GM12891 (cell line): ENCODE data around the gene SEMA4C.

Experiments used
- PAX5 ChIP-seq: IDR thresholded peaks from 2 replicates; pipeline ENCODE4 v1.6.1; 2011; ENCODE audit warnings: low read length, moderate library complexity, mild to moderate bottlenecking; ENCODE audit not compliant: insufficient read depth, severe bottlenecking
- POLR2A ChIP-seq: IDR thresholded peaks from 2 replicates; pipeline ENCODE4 v1.6.1; 2011; ENCODE audit warnings: low read depth, low read length, control low read depth
- POLR2AphosphoS5 ChIP-seq: IDR thresholded peaks from 2 replicates; pipeline ENCODE4 v1.6.1; 2011; ENCODE audit warnings: low read depth, low read length, control low read depth
- SPI1 ChIP-seq: IDR thresholded peaks from 2 replicates; pipeline ENCODE4 v1.6.1; 2011; ENCODE audit warnings: low read depth, low read length, control low read depth
- TAF1 ChIP-seq: IDR thresholded peaks from 2 replicates; pipeline ENCODE4 v1.6.1; 2011; ENCODE audit warnings: low read depth, low read length, control low read depth

DNA sequence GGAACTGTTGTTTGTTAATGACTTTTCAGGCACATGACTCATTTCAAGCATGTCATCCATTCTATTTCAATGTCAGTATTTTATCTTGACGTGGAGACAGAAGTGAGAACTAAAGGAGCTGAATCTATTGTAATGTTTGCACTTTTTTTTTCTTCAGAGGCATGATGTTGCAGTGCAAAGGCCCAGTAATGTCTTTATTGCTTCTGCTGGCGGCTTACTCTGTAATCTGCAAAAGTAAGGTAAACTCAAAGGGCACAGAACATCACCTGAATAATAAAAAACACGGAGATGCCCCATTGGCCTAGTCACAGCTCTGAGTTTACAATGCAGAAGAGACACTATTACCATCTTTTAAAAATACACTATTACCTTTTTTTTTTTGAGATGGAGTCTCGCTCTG lies 56.2 kb downstream of the SEMA4C start:
- TF ChIP-seq SPI1 (no peak), POLR2A (no peak), TAF1 (no peak), POLR2AphosphoS5 (no peak), PAX5 (no peak)
